Lower lobe of right lung (tissue), 2 donors: ENCODE results near the gene INPP1. TPM values are rescaled to one million over a fixed set of nuclear protein-coding genes. Genes with fewer than 3 reads are reported as not detected.

Experiments
- ATAC-seq, 2 donors: fragments of 200-7000 bp; cut with Tn5 transposase; one replicate each; pipeline ENCODE4 v1.9.1; 2020 to 2022; ENCODE audit warnings: mild to moderate bottlenecking in 2 of 2, moderate library complexity in 2 of 2
- DNase-seq: peaks from one replicate; pipeline ENCODE4 v3.0.0-alpha.2; 2020
- H3K27ac ChIP-seq: fragments of 200-600 bp; one replicate; pipeline ENCODE4 v1.8.0; 2022
- H3K27me3 ChIP-seq: fragments of 200-600 bp; one replicate; pipeline ENCODE4 v1.8.0; 2022; ENCODE audit warnings: low read depth
- H3K36me3 ChIP-seq: fragments of 200-600 bp; one replicate; pipeline ENCODE4 v1.8.0; 2022; ENCODE audit warnings: mild to moderate bottlenecking
- H3K4me1 ChIP-seq: fragments of 200-600 bp; one replicate; pipeline ENCODE4 v1.8.0; 2022
- H3K4me3 ChIP-seq: fragments of 200-600 bp; one replicate; pipeline ENCODE4 v1.8.0; 2022; ENCODE audit warnings: mild to moderate bottlenecking
- H3K9me3 ChIP-seq: fragments of 200-600 bp; one replicate; pipeline ENCODE4 v1.8.0; 2022
- CTCF ChIP-seq: fragments of 200-600 bp; IDR thresholded peaks from one replicate; pipeline ENCODE4 v1.8.0; 2022; ENCODE audit warnings: antibody characterized with exemption, mild to moderate bottlenecking
- intact Hi-C: fragments of 100-400 bp; cut with DNase I; formaldehyde crosslinking; loops from one replicate; pipeline ENCODE4 v1.11.0; 2022
- total RNA-seq: library from RNA; stranded (reverse); fragmentation: NEBNext Ultra II Directional; extraction: Animal tissue kit (Norgen Biotek cat#: 25700); gene quantifications from one replicate; pipeline ENCODE4 v1.2.1, GENCODE V29; 2021
- donor health status: DM: no; HTN: yes; CAD: no; lungs with severe emphysema.

The INPP1 gene
- total RNA-seq, 1 donor from 2014 or later = 23.4 TPM

GRCh38 chr2:190327867-190328572 lies 15.4 kb upstream of the INPP1 start:
- DNase-seq (no peak), ATAC-seq (no peak)
- Histone ChIP-seq H3K4me3 (no peak overlapping the region), H3K36me3 (no peaks in the 10 kb centered on the region), H3K27me3 (no peaks in the 10 kb centered on the region), H3K4me1 (no peaks in the 10 kb centered on the region), H3K9me3 (no peaks in the 10 kb centered on the region), H3K27ac (no peak overlapping the region)
- TF ChIP-seq CTCF = no peak
- intact Hi-C loops = no loop called here

DNA sequence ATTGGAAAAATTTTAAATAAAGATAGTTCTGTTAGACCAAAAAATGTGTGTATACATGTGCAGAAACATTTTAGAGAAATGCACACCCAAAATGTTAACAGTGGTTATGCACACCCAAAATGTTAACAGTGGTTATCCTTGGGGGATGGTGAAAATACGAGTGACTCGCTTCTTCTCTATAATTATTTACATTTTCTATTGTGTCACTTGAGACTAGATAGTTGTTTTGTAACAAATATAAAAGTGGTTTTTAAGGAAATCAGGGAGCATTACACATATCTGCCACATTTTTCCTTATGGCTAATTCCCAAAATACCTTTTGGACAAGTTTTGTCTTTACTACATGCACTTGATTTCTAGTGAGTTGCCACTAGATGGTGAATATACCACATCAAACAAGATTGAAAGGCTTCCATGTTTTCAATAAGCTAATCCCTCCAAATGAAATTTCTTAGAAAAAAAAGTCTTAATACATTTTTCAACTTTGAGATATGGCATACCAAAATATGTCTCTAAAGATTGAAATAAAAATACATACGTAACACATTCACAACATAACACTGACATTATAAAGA lies 14.7 kb upstream of the INPP1 start:
- H3K27me3 ChIP-seq = no peaks in the 10 kb centered on the region
- intact Hi-C loops = no loop called here
- H3K4me3 ChIP-seq = no peak overlapping the region
- no peaks in the 10 kb centered on the region for H3K4me1 ChIP-seq
- peak; percentile 21 for TF ChIP-seq CTCF
- ATAC-seq (no peak), DNase-seq (no peak)
- no peak overlapping the region for H3K27ac ChIP-seq
- H3K9me3 ChIP-seq = no peaks in the 10 kb centered on the region
- H3K36me3 ChIP-seq = no peaks in the 10 kb centered on the region

GRCh38 chr2:190333395-190333794 lies 10.0 kb upstream of the INPP1 start:
- Histone ChIP-seq H3K36me3 (no peaks in the 10 kb centered on the region), H3K4me1 (no peaks in the 10 kb centered on the region), H3K4me3 (no peak overlapping the region), H3K27ac (peak overlapping the region; percentile 41), H3K27me3 (no peaks in the 10 kb centered on the region), H3K9me3 (no peaks in the 10 kb centered on the region)
- no peak for TF ChIP-seq CTCF
- DNase-seq = no peak
- ATAC-seq = no peak
- intact Hi-C loops = no loop called here

DNA sequence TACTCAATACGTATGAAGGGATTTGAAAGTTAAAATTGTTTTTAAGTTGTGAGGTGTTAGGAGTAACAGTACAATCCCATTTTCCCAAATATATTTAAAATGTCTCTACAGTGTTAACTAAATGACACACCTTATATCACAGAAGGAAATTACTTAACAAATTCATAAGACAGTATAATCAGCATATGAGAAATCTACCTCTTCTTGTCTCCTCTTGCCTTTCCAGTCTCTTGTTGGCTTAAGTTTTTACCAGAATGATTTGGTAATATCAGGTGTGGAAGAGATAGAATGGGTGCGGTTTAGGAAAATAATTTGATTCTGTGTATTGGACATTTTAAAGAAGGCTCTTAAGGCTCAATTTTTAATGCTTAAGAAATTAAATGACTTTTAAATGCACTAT lies 9.5 kb upstream of the INPP1 start:
- Histone ChIP-seq H3K4me1 (no peaks in the 10 kb centered on the region), H3K4me3 (no peak overlapping the region), H3K9me3 (no peaks in the 10 kb centered on the region), H3K36me3 (no peaks in the 10 kb centered on the region), H3K27me3 (no peaks in the 10 kb centered on the region), H3K27ac (peak overlapping the region; percentile 41)
- no peak for ATAC-seq
- intact Hi-C loops = no loop called here
- no peak for TF ChIP-seq CTCF
- no peak for DNase-seq

GRCh38 chr2:190334479-190335224 lies 8.7 kb upstream of the INPP1 start:
- intact Hi-C loops = no loop called here
- ATAC-seq (peak in 1 of 2 donors; percentile 56), DNase-seq (no peak)
- no peaks in the 10 kb centered on the region for H3K36me3 ChIP-seq
- H3K27me3 ChIP-seq = no peaks in the 10 kb centered on the region
- H3K4me1 ChIP-seq = no peaks in the 10 kb centered on the region
- H3K9me3 ChIP-seq = no peaks in the 10 kb centered on the region
- no peak for TF ChIP-seq CTCF
- H3K4me3 ChIP-seq = no peak overlapping the region
- peak overlapping the region; percentile 41 for H3K27ac ChIP-seq
